ENCODE data around the gene RNASE13. TPM values are rescaled to one million over a fixed set of nuclear protein-coding genes. Genes with fewer than 3 reads are reported as not detected.

RNASE13 gene
- total and polyA plus RNA-seq, 2 experiments from 2014 or later: not detected

- Histone ChIP-seq H4K20me1 (replicated peaks; ENCODE audit: insufficient read depth) (peaks cover 3% of the 10 kb centered on the region), H3K4me2 (no peak overlapping the region), H3K4me1 (ENCODE audit: insufficient read depth) (no peaks in the 10 kb centered on the region), H3K27ac (ENCODE audit: low read depth) (no peak overlapping the region), H3K27me3 (ENCODE audit: insufficient read depth) (no peaks in the 10 kb centered on the region), H3K4me3 (no peak overlapping the region), H3K36me3 (ENCODE audit: insufficient read depth) (peaks cover 17% of the 10 kb centered on the region; the same call in 1 of the 2 replicates), H3K79me2 (replicated peaks; ENCODE audit: insufficient read depth) (no peaks in the 10 kb centered on the region), H2AFZ (no peak overlapping the region), H3F3A (replicated peaks; ENCODE audit: low read depth) (no peaks in the 10 kb centered on the region), H3K9me2 (ENCODE audit: insufficient read depth) (no peaks in the 10 kb centered on the region)
- ATAC-seq: no peak
- peaks cover 6% of the 10 kb centered on the region for H3K27me3 Mint-ChIP-seq (ENCODE audit: insufficient read depth, low read depth, poor library complexity)
- TF ChIP-seq REST (IDR thresholded peaks at IDR 0.05; ENCODE audit: unreplicated experiment) (no peak), CREB1 (CRISPR knock-in tag; IDR thresholded peaks at IDR 0.05; ENCODE audit: low read depth) (no peak), EZH2 (IDR thresholded peaks at IDR 0.05; ENCODE audit: low read depth, unreplicated experiment) (no peak), ETS1 (IDR thresholded peaks at IDR 0.05) (no peak), EZH2phosphoT487 (IDR thresholded peaks at IDR 0.05; ENCODE audit: unreplicated experiment) (no peak), STAT1 (IDR thresholded peaks at IDR 0.05; ENCODE audit: unreplicated experiment) (no peak), NANOG (IDR thresholded peaks at IDR 0.05; ENCODE audit: borderline replicate concordance) (no peak), ZNF462 (CRISPR knock-in tag; IDR thresholded peaks at IDR 0.05) (no peak), JUNB (IDR thresholded peaks at IDR 0.05; ENCODE audit: unreplicated experiment) (no peak), ZNF331 (CRISPR knock-in tag; IDR thresholded peaks at IDR 0.05; ENCODE audit: low read depth) (no peak), CTCF (conservative IDR thresholded peaks at IDR 0.05; ENCODE audit: low read depth in 2 of 2) (no peak)
- H3K4me3 Mint-ChIP-seq: no peak overlapping the region
- peaks cover 1% of the 10 kb centered on the region; the same call in 2 of the 3 replicates for H3K4me1 Mint-ChIP-seq
- H3K36me3 Mint-ChIP-seq (ENCODE audit: low read depth): peaks cover 85% of the 10 kb centered on the region
- no peaks in the 10 kb centered on the region; the same call in 2 of the 3 replicates for H3K9me3 Mint-ChIP-seq
- no peak for DNase-seq (ENCODE audit: low spot score)
- no peak overlapping the region for H3K27ac Mint-ChIP-seq
Measured at GRCh38 chr14:21078726-21079125, 44.1 kb upstream of the RNASE13 start.
